Neural cell (in vitro differentiated cells): ENCODE measurements around the gene MAST4. TPM values are rescaled to one million over a fixed set of nuclear protein-coding genes. Genes with fewer than 3 reads are reported as not detected.

Source experiments
- H2AFZ ChIP-seq: fragments of 200-600, 300-800 bp; sonication (generic), shearing (Covaris generic); 2 replicates; pipeline ENCODE4 v1.6.0; 2014; ENCODE audit warnings: low read depth, mild to moderate bottlenecking, antibody characterized with exemption, low read length, moderate library complexity
- H3F3A ChIP-seq: fragments of 200-600 bp; shearing (Covaris generic); 2 replicates; pipeline ENCODE4 v1.6.1; 2016; ENCODE audit warnings: mild to moderate bottlenecking, moderate library complexity, mixed read lengths, antibody characterized with exemption, low read length; ENCODE audit not compliant: insufficient read depth, poor library complexity, severe bottlenecking
- H3K27ac ChIP-seq: fragments of 200-600, 300-800 bp; sonication (generic), shearing (Covaris generic); 2 replicates; pipeline ENCODE4 v1.5.1; 2014; ENCODE audit warnings: mild to moderate bottlenecking, low read length, moderate library complexity
- H3K27me3 ChIP-seq: fragments of 300-800, 200-600 bp; sonication (generic), shearing (Covaris generic); 2 replicates; pipeline ENCODE4 v1.6.0; 2014; ENCODE audit warnings: mild to moderate bottlenecking, low read depth, low read length, moderate library complexity; ENCODE audit not compliant: insufficient read depth
- H3K36me3 ChIP-seq: fragments of 300-800, 200-600 bp; sonication (generic), shearing (Covaris generic); 2 replicates; pipeline ENCODE4 v1.5.1; 2014; ENCODE audit warnings: mild to moderate bottlenecking, antibody characterized with exemption, low read length, moderate library complexity; ENCODE audit not compliant: insufficient read depth
- H3K4me2 ChIP-seq: fragments of 300-800, 200-600 bp; sonication (generic), shearing (Covaris generic); 2 replicates; pipeline ENCODE4 v1.6.0; 2014; ENCODE audit warnings: mild to moderate bottlenecking, low read length
- H3K4me3 ChIP-seq: fragments of 300-800, 200-600 bp; sonication (generic), shearing (Covaris generic); 2 replicates; pipeline ENCODE4 v1.5.1; 2014; ENCODE audit warnings: mild to moderate bottlenecking, low read length, moderate library complexity
- H3K79me2 ChIP-seq: fragments of 200-600 bp; shearing (Covaris generic); replicated peaks from 2 replicates; pipeline ENCODE4 v1.6.0; 2014; ENCODE audit warnings: mild to moderate bottlenecking, low read length, moderate library complexity; ENCODE audit not compliant: insufficient read depth
- H3K9ac ChIP-seq: fragments of 300-800, 200-600 bp; sonication (generic), shearing (Covaris generic); 2 replicates; pipeline ENCODE4 v1.6.1; 2016; ENCODE audit warnings: mild to moderate bottlenecking, low read length, mixed read lengths
- H3K9me2 ChIP-seq: fragments of 200-600 bp; shearing (Covaris generic); 2 replicates; pipeline ENCODE4 v1.6.1; 2016; ENCODE audit warnings: mild to moderate bottlenecking, low read length, mixed read lengths; ENCODE audit not compliant: insufficient read depth
- H3K9me3 ChIP-seq: fragments of 200-600, 300-800 bp; sonication (generic), shearing (Covaris generic); 2 replicates; pipeline ENCODE4 v1.6.1; 2016; ENCODE audit warnings: mild to moderate bottlenecking, mixed run types, low read length, moderate library complexity, mixed read lengths
- H4K20me1 ChIP-seq: fragments of 200-600 bp; shearing (Covaris generic); 2 replicates; pipeline ENCODE4 v1.6.1; 2016; ENCODE audit warnings: mild to moderate bottlenecking, mixed run types; ENCODE audit not compliant: insufficient read depth
- CTCF ChIP-seq: fragments of 450-650 bp; IDR thresholded peaks from 2 replicates; pipeline ENCODE4 v1.5.1; 2014; ENCODE audit warnings: antibody characterized with exemption, mild to moderate bottlenecking, moderate library complexity; ENCODE audit not compliant: poor library complexity, severe bottlenecking
- EP300 ChIP-seq: fragments of 450-650 bp; conservative IDR thresholded peaks from 2 replicates; pipeline ENCODE4 v1.6.1; 2014; ENCODE audit warnings: antibody characterized with exemption, mild to moderate bottlenecking, moderate library complexity; ENCODE audit not compliant: poor library complexity, severe bottlenecking
- EZH2 ChIP-seq: fragments of 200-600, 300-800 bp; shearing (Covaris generic), sonication (generic); IDR thresholded peaks from 2 replicates; pipeline ENCODE4 v1.6.1; 2014; ENCODE audit warnings: antibody characterized with exemption, low read length, borderline replicate concordance, mild to moderate bottlenecking; ENCODE audit not compliant: insufficient read depth, poor library complexity, severe bottlenecking
- MXI1 ChIP-seq: fragments of 450-650 bp; conservative IDR thresholded peaks from 2 replicates; pipeline ENCODE4 v1.6.1; 2014; ENCODE audit warnings: antibody characterized with exemption, mild to moderate bottlenecking; ENCODE audit not compliant: poor library complexity, severe bottlenecking
- POLR2AphosphoS5 ChIP-seq: IDR thresholded peaks from 2 replicates; pipeline ENCODE4 v1.6.1; 2012
- RAD21 ChIP-seq: fragments of 450-650 bp; conservative IDR thresholded peaks from 2 replicates; pipeline ENCODE4 v1.6.1; 2014; ENCODE audit warnings: antibody characterized with exemption, mild to moderate bottlenecking, moderate library complexity
- REST ChIP-seq: IDR thresholded peaks from 2 replicates; pipeline ENCODE4 v1.6.1; 2012; ENCODE audit warnings: borderline replicate concordance
- SMC3 ChIP-seq: fragments of 450-650 bp; conservative IDR thresholded peaks from 2 replicates; pipeline ENCODE4 v1.6.1; 2014; ENCODE audit warnings: antibody characterized with exemption, mild to moderate bottlenecking, moderate library complexity; ENCODE audit not compliant: poor library complexity
- TAF1 ChIP-seq: IDR thresholded peaks from 2 replicates; pipeline ENCODE4 v1.6.1; 2012; ENCODE audit warnings: low read depth
- polyA plus RNA-seq: library from polyadenylated mRNA; depleted of rRNA; stranded (reverse); fragments of >200 nt; gene quantifications from 2 replicates; pipeline ENCODE4 v1.2.3, GENCODE V29; 2014

MAST4 gene
- polyA plus RNA-seq, 1 donor from 2014 or later: 2.3 TPM

GRCh38 chr5:66824476-66824875 lies 228.3 kb downstream of the MAST4 start:
- Histone ChIP-seq H3K9me3 (no peaks in the 10 kb centered on the region), H3K27ac (no peak overlapping the region), H4K20me1 (no peaks in the 10 kb centered on the region), H3K36me3 (no peaks in the 10 kb centered on the region), H3K9ac (no peak overlapping the region), H3K4me2 (no peak overlapping the region), H3K27me3 (peaks cover 8% of the 10 kb centered on the region), H3K79me2 (no peaks in the 10 kb centered on the region), H3F3A (no peaks in the 10 kb centered on the region), H2AFZ (no peak overlapping the region), H3K9me2 (no peaks in the 10 kb centered on the region), H3K4me3 (no peak overlapping the region)
- TF ChIP-seq EP300 (no peak), CTCF (no peak), MXI1 (no peak), REST (no peak), POLR2AphosphoS5 (no peak), RAD21 (no peak), SMC3 (no peak), TAF1 (no peak), EZH2 (no peak)

GRCh38 chr5:66826263-66826662 lies 230.1 kb downstream of the MAST4 start:
- Histone ChIP-seq H3K36me3 (no peaks in the 10 kb centered on the region), H3K9ac (no peak overlapping the region), H3K27me3 (peaks cover 21% of the 10 kb centered on the region), H3K79me2 (no peaks in the 10 kb centered on the region), H3K4me2 (no peak overlapping the region), H4K20me1 (no peaks in the 10 kb centered on the region), H3K4me3 (no peak overlapping the region), H3K9me3 (no peaks in the 10 kb centered on the region), H2AFZ (no peak overlapping the region), H3K9me2 (no peaks in the 10 kb centered on the region), H3F3A (no peaks in the 10 kb centered on the region), H3K27ac (no peak overlapping the region)
- TF ChIP-seq EP300 (no peak), RAD21 (no peak), MXI1 (no peak), SMC3 (no peak), POLR2AphosphoS5 (no peak), CTCF (no peak), TAF1 (no peak), EZH2 (no peak), REST (no peak)
